ENCODE data around the gene EXOSC1.
"Not testable (repeated sequence)": the region's sequence is repeated elsewhere in the genome, so short reads cannot be mapped to it uniquely, and the experiment has no call there.

Gene EXOSC1

DNA sequence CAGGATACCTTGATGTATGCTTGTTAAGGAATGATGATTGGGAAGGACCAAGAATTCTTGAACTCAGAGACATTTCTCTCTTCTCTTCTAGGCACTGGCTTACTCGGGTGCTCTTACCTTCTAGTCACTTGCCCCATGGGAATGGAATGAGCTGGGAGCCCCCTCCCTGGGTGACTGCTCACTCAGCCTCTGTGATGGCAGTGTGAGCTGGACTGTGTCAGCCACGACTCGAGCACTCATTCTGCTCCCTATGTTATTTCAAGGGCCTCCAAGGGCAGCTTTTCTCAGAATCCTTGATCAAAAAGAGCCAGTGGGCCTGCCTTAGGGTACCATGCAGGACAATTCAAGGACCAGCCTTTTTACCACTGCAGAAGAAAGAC is 10.9 kb upstream of the EXOSC1 start:
- DNase-seq, result no peak

DNA sequence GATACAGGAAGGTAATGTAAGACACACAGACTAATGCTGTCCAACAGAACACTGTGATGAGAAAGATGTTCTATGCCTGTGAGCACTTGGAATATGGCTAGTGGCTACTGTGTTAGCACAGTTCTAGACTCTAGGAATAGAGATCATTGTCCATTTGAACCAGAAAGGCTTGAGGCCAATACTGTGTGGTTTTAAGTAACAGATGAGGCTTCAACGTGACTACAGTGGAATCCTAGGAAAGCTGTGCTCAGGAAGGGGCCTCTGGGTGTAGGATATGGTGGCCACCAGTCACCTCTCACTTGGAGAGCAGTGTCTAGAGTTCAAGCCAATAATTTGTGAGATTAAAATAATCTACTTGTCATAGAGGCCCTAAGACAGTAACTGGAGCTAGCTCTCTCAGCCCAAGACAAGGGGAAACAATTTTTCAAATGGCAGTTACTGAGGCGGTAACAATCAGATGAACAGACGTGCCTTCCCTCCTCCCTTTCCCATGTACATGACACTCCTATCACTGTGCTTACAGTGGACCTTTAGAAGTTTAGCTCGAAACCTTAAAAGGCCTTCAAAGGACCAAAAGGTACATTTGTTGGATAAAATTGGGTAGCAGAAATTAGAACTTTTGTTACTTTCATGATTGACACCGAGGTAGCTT is 10.4 kb upstream of the EXOSC1 start:
- DNase-seq, result no peak

DNA sequence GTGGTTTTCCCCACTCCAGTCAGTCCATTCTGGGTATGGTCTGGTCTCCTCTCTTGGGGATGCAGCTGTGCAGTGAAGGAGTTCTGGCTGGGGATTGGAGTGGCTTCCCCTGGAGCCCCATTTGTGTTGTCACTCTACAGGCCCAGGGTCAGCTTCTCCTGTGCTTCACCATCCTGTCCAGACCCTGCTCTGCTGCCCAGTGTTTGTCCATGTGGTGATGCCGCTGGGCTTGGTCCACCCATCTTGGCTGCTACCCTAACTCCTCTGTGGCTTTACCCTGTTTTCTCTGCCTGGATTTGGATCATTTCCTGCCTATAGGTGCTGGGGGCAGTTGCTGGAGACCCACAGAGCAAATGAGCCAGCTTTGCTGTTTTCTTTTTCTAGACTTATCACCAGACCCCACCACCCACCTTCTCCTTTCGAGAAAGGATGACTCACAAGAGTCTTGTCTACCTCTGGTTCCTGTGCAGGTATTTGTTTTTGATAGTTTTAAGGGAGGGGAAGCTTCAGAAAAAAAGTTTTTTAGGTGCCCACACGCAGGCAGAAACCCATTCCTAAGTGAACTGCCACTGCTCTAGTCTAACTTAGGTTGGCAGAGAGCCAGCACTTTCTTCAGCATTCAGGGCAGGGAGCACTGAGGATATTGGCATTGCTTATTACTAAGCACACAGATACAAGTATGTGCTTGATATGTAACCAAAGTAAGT is 8.7 kb upstream of the EXOSC1 start:
- DNase-seq, result no peak

DNA sequence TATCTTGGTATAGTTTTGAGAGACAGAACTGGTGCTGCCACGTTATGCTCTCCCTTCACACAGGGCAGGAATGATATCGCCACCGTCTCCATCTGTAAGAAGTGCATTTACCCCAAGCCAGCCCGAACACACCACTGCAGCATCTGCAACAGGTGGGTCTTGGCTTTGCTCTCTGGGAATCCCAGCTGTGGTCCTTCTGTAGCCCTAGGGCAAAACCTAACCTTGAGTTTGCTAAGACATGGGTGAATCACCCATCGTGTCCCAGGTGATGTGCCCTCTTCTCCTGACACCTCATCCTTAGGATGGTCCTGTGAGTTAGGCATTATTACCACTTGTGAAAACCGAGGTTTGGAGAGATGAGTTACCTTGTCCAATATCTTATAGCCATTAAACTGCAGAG is 6.5 kb upstream of the EXOSC1 start:
- no peak for DNase-seq

DNA sequence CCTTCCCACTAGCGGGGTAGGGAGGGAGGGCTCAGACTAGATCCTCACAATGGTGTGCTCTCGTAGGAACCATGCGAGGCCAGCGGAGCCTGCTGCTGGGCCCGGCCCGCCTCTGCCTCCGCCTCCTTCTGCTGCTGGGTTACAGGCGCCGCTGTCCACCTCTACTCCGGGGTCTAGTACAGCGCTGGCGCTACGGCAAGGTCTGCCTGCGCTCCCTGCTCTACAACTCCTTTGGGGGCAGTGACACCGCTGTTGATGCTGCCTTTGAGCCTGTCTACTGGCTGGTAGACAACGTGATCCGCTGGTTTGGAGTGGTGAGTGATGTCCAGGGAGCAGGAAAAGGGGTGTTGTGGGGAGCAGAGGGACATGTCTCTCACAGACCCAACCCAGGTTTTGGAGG is 5.8 kb upstream of the EXOSC1 start:
- no peak for DNase-seq

DNA sequence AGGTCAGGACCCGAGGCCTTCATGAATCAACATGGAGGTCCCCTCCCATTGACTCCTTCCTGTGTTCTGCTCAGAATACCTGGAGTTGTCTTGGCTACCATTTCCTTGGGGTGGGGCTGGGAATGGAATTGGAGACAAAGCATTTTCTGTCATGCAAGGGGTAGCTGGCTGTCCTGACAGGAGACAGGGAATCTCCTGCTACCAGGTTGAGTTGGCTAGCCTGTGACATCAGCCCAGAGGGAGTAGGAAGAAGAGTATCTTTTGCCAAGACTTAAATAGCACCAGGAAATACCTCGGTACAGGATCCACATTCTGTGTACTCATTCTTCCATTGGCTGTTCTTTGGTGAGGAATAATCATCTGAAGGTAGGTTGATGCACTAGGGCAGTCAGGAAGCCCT is 5.0 kb upstream of the EXOSC1 start:
- no peak for DNase-seq

DNA sequence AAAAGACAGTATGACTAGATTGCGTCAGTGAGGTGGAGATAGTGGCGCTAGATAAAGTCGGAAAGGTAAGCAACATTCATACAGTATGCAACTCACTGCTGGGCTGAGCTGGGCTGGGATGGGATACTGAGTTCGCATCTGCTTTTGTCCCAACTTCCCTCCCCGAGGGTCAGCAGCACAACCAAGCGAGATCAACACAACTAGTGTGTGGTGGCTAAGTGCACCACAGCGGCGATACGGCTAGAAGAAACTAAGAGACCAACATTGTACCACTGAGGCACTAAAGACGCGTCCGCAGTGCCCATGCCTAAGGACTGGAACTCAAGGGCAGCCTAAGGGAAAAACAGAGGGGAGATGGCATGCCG is 467 bp downstream of the EXOSC1 start:
- DNase-seq, result no peak

DNA sequence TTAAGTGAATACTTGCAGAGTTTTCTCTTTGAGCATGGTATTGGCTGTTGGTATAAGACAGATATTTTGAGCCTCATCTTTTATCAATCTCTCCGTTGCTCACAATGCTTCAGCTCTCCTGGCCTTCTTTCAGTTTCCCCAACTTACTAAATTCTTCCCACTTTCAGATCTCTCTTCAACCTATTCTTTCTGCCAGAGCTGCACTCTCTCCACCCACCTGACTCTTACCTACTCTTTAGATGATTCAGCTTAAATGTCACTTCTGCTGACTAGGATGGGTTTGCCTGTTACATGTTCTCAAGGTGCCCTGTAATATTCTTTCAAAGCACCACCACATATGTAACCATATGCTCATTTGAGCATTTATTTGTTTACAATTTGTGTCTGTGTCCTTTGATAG is 1.6 kb downstream of the EXOSC1 start:
- no peak for DNase-seq

DNA sequence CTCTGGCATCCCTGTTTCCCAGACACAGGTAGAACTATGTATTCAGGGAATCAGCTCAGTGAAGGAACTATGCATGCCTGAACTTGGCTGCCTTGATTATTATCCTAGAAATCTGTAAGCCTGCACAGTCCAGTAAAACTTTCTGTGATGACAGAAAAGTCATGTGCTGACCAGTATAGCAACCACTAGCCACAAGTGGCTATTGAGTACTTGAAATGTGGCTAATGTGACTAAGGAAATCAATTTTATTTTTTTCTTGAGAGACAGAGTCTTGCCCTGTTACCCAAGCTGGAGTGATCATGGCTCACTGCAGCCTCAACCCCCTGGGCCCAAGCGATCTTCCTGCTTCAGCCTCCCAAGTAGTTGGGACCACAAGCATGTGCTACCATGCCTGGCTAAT is 3.5 kb downstream of the EXOSC1 start:
- DNase-seq, result no peak

DNA sequence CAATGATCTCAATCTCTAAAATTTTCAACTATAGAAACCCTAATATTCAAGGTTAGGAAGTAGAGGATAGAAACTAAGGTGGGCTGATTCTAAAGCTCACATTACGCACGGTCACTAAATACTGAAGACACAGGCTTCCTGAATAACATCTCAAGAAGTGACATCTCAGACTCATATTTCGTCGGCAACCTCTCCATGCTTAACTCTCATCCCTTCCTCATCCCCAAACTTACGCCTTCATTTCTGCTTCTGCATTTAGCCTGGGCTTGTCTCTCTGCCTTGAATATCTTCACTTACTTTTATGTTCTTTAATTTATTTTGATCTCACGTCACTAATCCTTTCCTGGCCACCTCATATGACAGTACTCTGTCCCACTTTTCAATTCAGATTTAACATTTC is 10.6 kb downstream of the EXOSC1 start:
- no peak for DNase-seq

DNA sequence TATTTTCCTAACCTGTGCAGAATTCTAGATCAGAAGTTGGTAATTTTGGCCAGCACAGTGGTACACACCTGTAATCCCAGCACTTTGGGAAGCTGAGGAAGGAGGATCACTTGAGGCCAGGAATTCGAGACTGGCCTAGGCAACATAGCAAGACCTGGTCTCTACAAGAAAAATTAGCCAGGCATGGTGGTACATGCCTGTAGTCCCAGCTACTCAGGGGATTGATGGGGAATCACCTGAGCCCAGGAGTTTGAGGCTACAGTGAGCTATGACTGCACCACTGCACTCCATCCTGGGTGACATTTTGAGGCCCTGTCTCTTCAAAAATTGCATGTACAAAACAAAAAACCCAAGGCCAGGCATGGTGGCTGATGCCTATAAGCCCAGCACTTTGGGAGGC is 11.2 kb downstream of the EXOSC1 start:
- DNase-seq, result no peak

DNA sequence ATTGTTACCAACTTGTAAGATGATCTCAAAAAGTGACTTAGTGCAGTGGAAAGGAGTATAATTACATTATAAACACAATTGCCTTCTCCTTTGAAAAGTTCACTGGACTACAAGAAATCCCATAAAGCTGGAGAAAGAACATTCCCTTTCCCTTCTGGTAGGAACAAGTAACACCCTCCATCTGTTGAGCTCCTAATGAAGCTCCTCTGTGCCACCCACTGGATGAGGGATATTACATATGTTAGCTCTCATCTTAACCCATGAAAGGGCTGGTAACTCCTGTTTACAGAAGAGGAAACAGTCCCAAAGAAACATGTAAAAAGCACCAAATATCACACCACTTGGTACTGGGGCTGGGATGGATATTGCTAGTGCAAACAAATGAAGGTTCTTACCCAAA is 11.8 kb downstream of the EXOSC1 start:
- no peak for DNase-seq

DNA sequence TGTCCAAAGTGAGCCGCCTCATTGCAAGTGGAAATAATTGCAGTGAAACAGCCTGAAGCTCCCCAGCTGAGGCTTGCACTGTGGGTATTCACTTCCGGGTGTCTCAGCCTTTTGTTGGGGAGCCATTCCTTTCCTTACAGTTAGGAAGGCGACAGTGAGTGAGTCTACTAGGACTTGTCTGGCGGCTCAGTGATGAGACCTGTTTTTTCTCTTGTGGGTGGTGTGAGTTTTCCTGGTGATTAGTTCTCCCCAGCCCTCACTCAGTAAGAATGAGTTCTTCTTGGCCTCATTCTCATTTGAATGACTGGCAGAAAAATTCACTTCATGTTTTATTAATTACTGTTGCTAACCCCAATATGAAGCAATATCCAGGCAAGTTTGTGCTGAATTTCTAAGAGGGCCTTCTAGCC is 17.2 kb downstream of the EXOSC1 start:
- DNase-seq, result no peak

DNA sequence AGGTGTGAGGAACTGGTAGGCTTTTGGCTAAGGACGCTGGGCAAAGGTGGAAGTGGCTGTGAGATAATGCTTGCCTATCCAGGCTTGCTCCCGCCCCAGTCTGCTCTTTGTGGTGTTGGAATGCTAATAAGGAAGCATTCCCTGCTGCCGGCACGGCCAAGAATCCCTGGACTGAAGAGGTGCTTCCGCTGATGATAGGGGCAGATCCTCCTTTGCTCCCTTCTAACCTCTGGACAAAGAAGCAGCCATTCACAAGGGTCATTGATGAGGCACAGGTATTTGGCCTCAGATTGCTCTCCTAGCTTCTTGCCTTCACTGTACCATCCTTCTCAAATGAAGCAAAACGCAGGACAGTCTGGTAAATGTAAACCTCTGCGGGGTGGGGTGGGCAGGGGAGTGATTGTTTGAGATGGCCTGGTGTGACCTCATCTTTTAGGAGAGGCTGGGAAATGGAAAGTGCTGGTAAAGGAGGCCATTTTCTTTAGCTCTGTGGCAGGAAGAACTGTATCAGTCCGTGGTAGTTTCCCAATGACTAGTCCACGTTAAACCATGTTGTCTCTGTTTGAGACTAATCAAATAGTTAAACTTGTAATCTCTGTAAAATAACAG is 18.1 kb downstream of the EXOSC1 start:
- DNase-seq, result no peak

DNA sequence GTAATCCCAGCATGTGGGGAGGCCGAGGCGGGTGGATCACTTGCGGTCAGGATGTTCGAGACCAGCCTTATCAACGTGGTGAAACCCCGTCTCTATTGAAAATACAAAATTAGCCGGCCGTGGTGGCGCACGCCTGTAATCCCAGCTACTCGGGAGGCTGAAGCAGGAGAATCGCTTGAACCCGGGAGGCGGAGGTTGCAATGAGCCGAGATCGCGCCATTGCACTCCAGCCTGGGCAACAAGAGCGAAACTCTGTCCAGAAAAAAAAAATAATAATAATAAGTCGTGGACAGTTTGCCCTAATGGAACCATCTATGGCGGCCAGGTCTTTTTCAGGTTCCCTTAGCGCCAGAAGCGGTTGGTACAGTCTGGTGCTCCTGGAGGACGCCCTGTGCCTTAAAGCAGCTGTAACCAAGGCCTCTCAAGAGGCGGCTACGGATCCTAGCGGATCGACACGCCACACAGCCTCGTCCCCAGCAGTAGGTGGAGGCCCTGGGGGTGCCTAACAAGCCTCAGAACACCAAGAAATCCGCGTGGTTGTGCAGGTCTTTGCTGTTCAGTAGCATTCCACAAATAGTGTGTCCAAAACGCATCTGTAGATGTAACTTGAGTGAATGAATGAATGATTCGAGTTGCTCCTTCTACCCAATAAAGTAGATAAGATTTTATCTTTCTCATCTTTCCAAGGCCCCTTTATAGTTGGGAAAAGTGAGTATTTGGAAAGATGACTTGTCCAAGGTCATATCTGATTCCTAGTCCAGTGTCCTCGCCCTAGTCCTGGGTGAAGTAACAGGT is 18.8 kb downstream of the EXOSC1 start:
- DNase-seq, result no peak

DNA sequence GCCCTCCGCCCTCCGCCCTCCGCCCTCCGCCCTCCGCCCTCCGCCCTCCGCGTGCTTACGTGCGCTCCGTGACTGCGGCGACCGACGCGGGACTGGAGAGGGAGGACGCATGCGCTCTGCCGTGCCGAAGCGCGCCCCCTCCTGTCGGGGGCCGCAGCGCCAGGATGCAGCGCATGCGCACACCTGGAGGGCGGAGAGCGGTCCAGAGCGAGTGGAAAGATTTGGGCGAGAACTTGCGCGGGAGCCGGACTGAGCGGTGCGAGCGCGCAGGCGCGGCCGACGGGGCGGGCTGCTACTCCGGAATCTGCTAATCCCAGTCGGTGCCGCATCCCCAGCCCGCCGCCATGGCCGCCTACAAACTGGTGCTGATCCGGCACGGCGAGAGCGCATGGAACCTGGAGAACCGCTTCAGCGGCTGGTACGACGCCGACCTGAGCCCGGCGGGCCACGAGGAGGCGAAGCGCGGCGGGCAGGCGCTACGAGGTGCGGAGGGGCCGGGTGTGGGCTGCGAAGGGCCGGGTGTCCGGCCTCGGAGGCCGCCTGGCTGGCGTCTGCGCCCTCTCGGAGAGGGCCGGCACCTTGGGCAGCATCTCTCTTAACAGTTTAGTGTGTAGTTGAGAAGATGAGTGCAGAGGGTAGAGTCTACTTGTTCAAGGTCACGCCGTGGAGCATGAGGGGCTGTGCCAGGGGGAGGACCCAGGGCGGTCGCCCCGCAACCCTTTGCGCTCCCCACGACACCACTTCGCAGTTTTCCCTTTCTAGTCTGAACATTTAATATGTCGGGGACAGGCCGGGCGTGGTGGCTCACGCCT is 19.6 kb downstream of the EXOSC1 start, which contains the start of gene PGAM1:
PGAM1 (plus strand) TSS at position 228 of the 812 bp plus-strand sequence; CDS start at position 345, 117 bp downstream.
- DNase-seq, result peak; percentile 97

DNA sequence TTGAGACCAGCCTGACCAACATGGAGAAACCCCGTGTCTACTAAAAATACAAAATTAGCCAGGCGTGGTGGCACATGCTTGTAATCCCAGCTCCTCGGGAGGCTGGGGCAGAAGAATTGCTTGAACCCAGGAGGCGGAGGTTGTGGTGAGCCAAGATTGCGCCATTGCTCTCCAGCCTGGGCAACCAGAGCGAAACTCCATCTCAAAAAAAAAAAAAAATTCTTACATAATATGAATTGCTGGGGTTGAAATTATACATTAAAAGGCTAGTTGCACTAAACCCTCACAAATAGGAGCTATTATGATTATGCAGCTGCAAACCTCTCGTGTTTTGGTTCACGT is 22.1 kb downstream of the EXOSC1 start:
- DNase-seq, result not testable (repeated sequence)

DNA sequence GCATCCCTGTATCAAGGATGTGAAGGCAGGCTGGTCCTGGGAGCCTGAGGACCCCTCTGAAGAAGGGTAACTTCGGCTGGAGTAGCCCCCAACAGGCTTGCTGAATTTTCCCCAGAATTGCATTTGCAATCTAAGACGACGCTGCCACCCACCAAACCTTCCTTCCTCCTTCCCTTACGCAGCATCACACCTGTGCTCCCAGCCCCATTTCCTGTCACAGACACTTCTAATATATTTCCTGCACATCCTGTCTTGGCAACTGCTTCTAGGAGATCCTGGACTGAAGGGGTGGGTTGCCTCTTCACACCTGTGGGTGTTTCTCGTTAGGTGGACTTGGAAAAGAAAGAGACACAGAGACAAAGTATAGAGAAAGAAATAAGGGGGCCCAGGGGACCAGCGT is 29.2 kb downstream of the EXOSC1 start:
- DNase-seq, result no peak

DNA sequence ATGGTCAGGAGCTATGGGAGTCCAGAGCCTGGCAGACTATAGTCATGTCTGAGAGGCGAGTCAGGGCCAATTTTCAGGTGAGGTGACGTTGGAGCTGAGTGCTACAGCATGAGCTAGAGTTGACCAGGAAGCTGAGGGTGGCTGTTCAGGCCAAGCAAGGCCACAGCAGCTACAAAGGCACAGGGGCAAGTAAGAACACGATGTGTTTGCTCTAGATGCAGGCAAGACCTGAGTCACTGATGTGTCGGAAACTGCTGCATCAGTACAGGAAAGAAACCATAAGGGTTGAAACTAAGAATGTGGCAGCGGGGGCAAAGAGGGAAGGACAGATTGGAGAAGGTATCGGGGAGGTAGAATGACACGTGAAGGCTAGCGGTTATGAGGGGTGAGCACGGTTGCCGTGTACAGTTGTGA is 32.9 kb downstream of the EXOSC1 start:
- DNase-seq, result no peak

DNA sequence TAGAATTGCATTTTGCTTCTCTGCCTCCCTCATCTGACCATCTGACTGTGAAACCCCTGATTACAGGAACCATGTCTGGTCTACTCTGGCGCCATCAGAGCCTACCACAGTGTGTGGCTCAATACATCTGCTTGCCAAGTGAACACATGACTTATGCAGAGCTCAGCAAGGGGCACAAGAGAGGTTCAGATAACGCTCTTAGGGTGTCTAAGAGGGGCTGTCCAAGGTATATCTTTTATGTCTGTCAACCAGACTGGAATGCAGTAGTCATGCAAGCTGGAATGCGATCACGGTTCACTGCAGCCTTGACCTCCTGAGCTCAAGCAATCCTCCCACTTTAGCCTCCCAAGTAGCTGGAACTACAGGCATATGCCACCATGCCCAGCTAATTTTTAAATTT is 34.4 kb downstream of the EXOSC1 start:
- no peak for DNase-seq

DNA sequence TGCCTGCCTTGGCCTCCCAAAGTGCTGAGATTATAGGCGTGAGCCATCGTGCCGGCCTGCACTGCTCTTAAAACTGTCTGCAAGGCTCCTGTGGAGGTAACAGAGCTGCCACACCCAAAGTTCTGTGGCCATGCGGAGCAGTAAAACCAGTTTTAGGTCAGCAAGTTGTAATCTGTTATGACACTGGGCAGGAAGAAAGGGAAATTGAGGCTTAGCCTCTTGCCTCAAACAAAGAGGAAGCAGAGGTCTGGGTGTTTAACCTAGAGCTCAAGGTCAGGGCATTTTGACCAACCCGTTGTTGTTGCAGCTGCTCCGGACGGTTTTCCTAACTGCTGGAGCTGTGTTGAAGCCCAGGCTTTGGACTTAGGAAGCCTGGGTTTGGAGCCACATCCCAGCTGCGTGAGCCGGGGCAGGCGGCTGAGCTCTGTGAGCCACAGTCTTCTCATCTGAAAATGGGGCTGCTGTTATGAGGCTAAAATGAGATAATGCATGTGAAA is 37.3 kb downstream of the EXOSC1 start:
- no peak for DNase-seq

DNA sequence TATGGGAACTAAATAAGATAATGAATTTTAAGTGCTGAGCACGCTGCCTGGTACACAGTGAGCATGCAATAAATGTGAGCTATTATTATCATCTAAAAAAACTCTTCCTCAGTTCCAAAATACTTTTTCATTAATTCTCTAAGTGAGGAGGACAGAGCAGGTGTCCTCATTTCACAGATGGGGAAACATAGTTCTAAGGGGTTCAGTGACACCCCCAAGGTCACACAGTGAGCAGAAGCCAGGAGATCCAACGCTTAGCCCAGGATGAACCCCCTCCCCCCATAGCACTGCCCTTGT is 37.9 kb downstream of the EXOSC1 start:
- DNase-seq, result no peak

Measured in 8988T (cell line).